Thyroid gland (tissue), 4 donors: ENCODE data around the gene ST6GALNAC2. TPM values are rescaled to one million over a fixed set of nuclear protein-coding genes. Genes with fewer than 3 reads are reported as not detected.

Experiments
- DNase-seq, 2 donors: peaks; one replicate each; pipeline ENCODE4 v3.0.0-alpha.2; 2019
- H3K27ac ChIP-seq, 3 donors: fragments of 200-600 bp; sonication (generic); 1 replicate in 2 of 3; 2 replicates in 1 of 3; pipeline ENCODE4 v1.5.1; 2016 to 2019; ENCODE audit warnings: mild to moderate bottlenecking in 1 of 3, moderate library complexity in 1 of 3
- H3K27me3 ChIP-seq: fragments of 200-600 bp; sonication (generic); one replicate; pipeline ENCODE4 v1.5.1; 2019
- H3K36me3 ChIP-seq, 2 donors: fragments of 200-600 bp; sonication (generic); one replicate each; pipeline ENCODE4 v1.5.1; 2016 to 2019
- H3K4me1 ChIP-seq, 2 donors: fragments of 200-600 bp; sonication (generic); one replicate each; pipeline ENCODE4 v1.5.1; 2017 to 2019
- H3K4me3 ChIP-seq, 3 donors: fragments of 200-600 bp; sonication (generic); replicated peaks in 1 of 3; 1 replicate in 2 of 3; 2 replicates in 1 of 3; pipeline ENCODE4 v1.5.1; 2016; ENCODE audit warnings: mild to moderate bottlenecking in 1 of 3
- H3K9me3 ChIP-seq: fragments of 200-600 bp; sonication (generic); one replicate; pipeline ENCODE4 v1.5.1; 2017
- CTCF ChIP-seq, 6 experiments: fragments of 200-600 bp in 3 of 6; fragments of 450-650 bp in 3 of 6; sonication (generic) in 3 of 6; IDR thresholded peaks; one replicate each; pipeline ENCODE4 v1.5.1; 2016 to 2019; ENCODE audit warnings: antibody characterized with exemption in 6 of 6, mild to moderate bottlenecking in 2 of 6, inconsistent platforms in 1 of 6, moderate library complexity in 1 of 6
- POLR2A ChIP-seq, 2 donors: fragments of 450-650 bp; IDR thresholded peaks; one replicate each; pipeline ENCODE4 v1.6.1; 2017; ENCODE audit warnings: antibody characterized with exemption in 2 of 2, mild to moderate bottlenecking in 2 of 2, moderate library complexity in 1 of 2
- whole genome bisulfite sequencing, 2 donors: methylation state at CpG; one replicate each; pipeline ENCODE4 v1.1.5; 2017; 5-methylcytosine and 5-hydroxymethylcytosine counted together
- intact Hi-C: fragments of 100-400 bp; cut with DNase I; formaldehyde crosslinking; loops from one replicate; pipeline ENCODE4 v1.15.1; 2023
- total RNA-seq, 4 donors: library from RNA; depleted of rRNA; stranded (reverse); fragments of >200 nt; gene quantifications; one replicate each; pipeline ENCODE4 v1.2.3, GENCODE V29; 2016

The ST6GALNAC2 gene
- total RNA-seq, 4 donors from 2014 or later, result 32.7 to 65.4 (median 42.6) TPM

GRCh38 chr17:76575570-76575969, 10.1 kb downstream of the ST6GALNAC2 start:
- H3K9me3 ChIP-seq, result no peaks in the 10 kb centered on the region
- H3K27ac ChIP-seq, result no peak overlapping the region
- peaks cover 16 to 23% of the 10 kb centered on the region in 2 donors for H3K4me1 ChIP-seq
- H3K4me3 ChIP-seq, result no peak overlapping the region
- DNase-seq, result no peak
- TF ChIP-seq POLR2A (IDR thresholded peaks at IDR 0.05) (no peak), CTCF (IDR thresholded peaks at IDR 0.05) (no peak)
- 78 to 79% methylated on average over 5 of the region's 5 CpGs for WGBS, 2 donors
- H3K36me3 ChIP-seq, result no peaks in the 10 kb centered on the region
- intact Hi-C loops, result no loop called here
- no peaks in the 10 kb centered on the region for H3K27me3 ChIP-seq

GRCh38 chr17:76574166-76574565, 11.5 kb downstream of the ST6GALNAC2 start:
- Histone ChIP-seq H3K36me3 (no peaks in the 10 kb centered on the region), H3K27me3 (no peaks in the 10 kb centered on the region), H3K9me3 (no peaks in the 10 kb centered on the region), H3K27ac (peak overlapping the region in 1 of 3 donors; percentile 2), H3K4me3 (no peak overlapping the region), H3K4me1 (peaks cover 29 to 36% of the 10 kb centered on the region in 2 donors)
- intact Hi-C loops, result no loop called here
- WGBS, 2 donors, result 89 to 95% methylated on average over 11 of the region's 11 CpGs
- DNase-seq, result no peak
- TF ChIP-seq POLR2A (IDR thresholded peaks at IDR 0.05) (no peak), CTCF (IDR thresholded peaks at IDR 0.05) (no peak)

- Histone ChIP-seq H3K27ac (peak overlapping the region in 1 of 3 donors; percentile 92), H3K27me3 (no peaks in the 10 kb centered on the region), H3K9me3 (no peaks in the 10 kb centered on the region), H3K4me3 (no peak overlapping the region), H3K36me3 (no peaks in the 10 kb centered on the region), H3K4me1 (peaks cover 33 to 44% of the 10 kb centered on the region in 2 donors)
- TF ChIP-seq CTCF (IDR thresholded peaks at IDR 0.05) (no peak), POLR2A (IDR thresholded peaks at IDR 0.05) (no peak)
- intact Hi-C loops, result no loop called here
- DNase-seq, result no peak
- WGBS, 2 donors, result 93% methylated on average over 9 to 10 of the region's 10 CpGs
Observed at GRCh38 chr17:76573096-76573495, 12.6 kb downstream of the ST6GALNAC2 start.

- no peak for DNase-seq
- H3K36me3 ChIP-seq, result no peaks in the 10 kb centered on the region
- peak overlapping the region; percentile 83 to 93 (median 92) for H3K27ac ChIP-seq
- WGBS, 2 donors, result 98% methylated on average over 11 to 16 of the region's 17 CpGs
- H3K4me3 ChIP-seq, result no peak overlapping the region
- TF ChIP-seq POLR2A (IDR thresholded peaks at IDR 0.05) (no peak), CTCF (IDR thresholded peaks at IDR 0.05) (no peak)
- H3K27me3 ChIP-seq, result no peaks in the 10 kb centered on the region
- no peaks in the 10 kb centered on the region for H3K9me3 ChIP-seq
- peaks cover 41 to 51% of the 10 kb centered on the region in 2 donors for H3K4me1 ChIP-seq
- intact Hi-C loops, result no loop called here
Observed at GRCh38 chr17:76572201-76572910, 13.3 kb downstream of the ST6GALNAC2 start.

GRCh38 chr17:76570877-76571471, 14.7 kb downstream of the ST6GALNAC2 start:
- peaks cover 53 to 60% of the 10 kb centered on the region in 2 donors for H3K4me1 ChIP-seq
- no peaks in the 10 kb centered on the region for H3K36me3 ChIP-seq
- WGBS, 2 donors, result 86 to 91% methylated on average over 12 to 13 of the region's 13 CpGs
- intact Hi-C loops, result no loop called here
- no peak for DNase-seq
- H3K9me3 ChIP-seq, result no peaks in the 10 kb centered on the region
- no peaks in the 10 kb centered on the region for H3K27me3 ChIP-seq
- H3K4me3 ChIP-seq, result no peak overlapping the region
- H3K27ac ChIP-seq, result peak overlapping the region; percentile 83 to 93 (median 92)
- TF ChIP-seq CTCF (IDR thresholded peaks at IDR 0.05) (no peak), POLR2A (IDR thresholded peaks at IDR 0.05) (no peak)
